Upper lobe of left lung (tissue), 6 donors: ENCODE results near the gene MARS1. TPM values are rescaled to one million over a fixed set of nuclear protein-coding genes. Genes with fewer than 3 reads are reported as not detected.

ENCODE experiments used
- ATAC-seq, 2 donors: fragments of 200-7000 bp; cut with Tn5 transposase; one replicate each; pipeline ENCODE4 v1.9.1; 2022; ENCODE audit warnings: mild to moderate bottlenecking in 2 of 2, moderate library complexity in 2 of 2; ENCODE audit not compliant: low FRiP score in 2 of 2
- DNase-seq, 2 donors: peaks; one replicate each; pipeline ENCODE4 v3.0.0-alpha.2; 2019 to 2020
- H3K27ac ChIP-seq, 4 donors: fragments of 200-600 bp; sonication (generic); one replicate each; pipeline ENCODE4 v1.5.1; 2016 to 2019
- H3K27me3 ChIP-seq, 4 donors: fragments of 200-600 bp; sonication (generic); one replicate each; pipeline ENCODE4 v1.5.1; 2017 to 2019
- H3K36me3 ChIP-seq, 4 donors: fragments of 200-600 bp; sonication (generic); one replicate each; pipeline ENCODE4 v1.5.1; 2016 to 2019
- H3K4me1 ChIP-seq, 4 donors: fragments of 200-600 bp; sonication (generic); one replicate each; pipeline ENCODE4 v1.5.1; 2018 to 2019
- H3K4me3 ChIP-seq, 4 donors: fragments of 200-600 bp; sonication (generic); one replicate each; pipeline ENCODE4 v1.5.1; 2017 to 2019; ENCODE audit warnings: mild to moderate bottlenecking in 2 of 4, moderate library complexity in 1 of 4
- H3K9me3 ChIP-seq, 4 donors: fragments of 200-600 bp; sonication (generic); one replicate each; pipeline ENCODE4 v1.5.1; 2018 to 2019
- EP300 ChIP-seq, 4 donors: sonication (generic); formaldehyde crosslinking; IDR thresholded peaks; one replicate each; pipeline ENCODE4 v1.5.1; 2017; ENCODE audit warnings: antibody characterized with exemption in 4 of 4, control low read depth in 2 of 4
- POLR2A ChIP-seq, 4 donors: fragments of 450-650 bp; IDR thresholded peaks; one replicate each; pipeline ENCODE4 v1.5.1; 2016 to 2017; ENCODE audit warnings: antibody characterized with exemption in 4 of 4, mild to moderate bottlenecking in 2 of 4
- POLR2AphosphoS5 ChIP-seq, 2 donors: sonication (generic); formaldehyde crosslinking; IDR thresholded peaks; one replicate each; pipeline ENCODE4 v1.5.1; 2017; ENCODE audit warnings: antibody characterized with exemption in 2 of 2
- WGBS, 2 donors: methylation state at CpG; one replicate each; pipeline ENCODE4 v1.1.5; 2017 to 2018; 5-methylcytosine and 5-hydroxymethylcytosine counted together
- total RNA-seq, 6 donors: library from RNA; depleted of rRNA in 4 of 6; stranded (reverse); fragments of >200 nt in 4 of 6; gene quantifications; one replicate each; pipeline versions ENCODE4 v1.1.0 to v1.2.1, GENCODE V29; 2016 to 2021
- TF ChIP-seq, protein P1 (sequence below), 6 experiments: fragments of 450-650 bp in 4 of 6; fragments of 200-600 bp in 2 of 6; sonication (generic) in 2 of 6; IDR thresholded peaks; one replicate each; pipeline ENCODE4 v1.5.1; 2016 to 2019; ENCODE audit warnings: antibody characterized with exemption in 6 of 6
- donor health status: DM: no; HTN: no; CAD: no; lungs with moderate emphysema.
- donor health status: DM: no; HTN: yes; CAD: no; lungs with severe emphysema.

MARS1 gene
- total RNA-seq, 6 donors from 2014 or later = 73.9 to 189 (median 101) TPM

DNA sequence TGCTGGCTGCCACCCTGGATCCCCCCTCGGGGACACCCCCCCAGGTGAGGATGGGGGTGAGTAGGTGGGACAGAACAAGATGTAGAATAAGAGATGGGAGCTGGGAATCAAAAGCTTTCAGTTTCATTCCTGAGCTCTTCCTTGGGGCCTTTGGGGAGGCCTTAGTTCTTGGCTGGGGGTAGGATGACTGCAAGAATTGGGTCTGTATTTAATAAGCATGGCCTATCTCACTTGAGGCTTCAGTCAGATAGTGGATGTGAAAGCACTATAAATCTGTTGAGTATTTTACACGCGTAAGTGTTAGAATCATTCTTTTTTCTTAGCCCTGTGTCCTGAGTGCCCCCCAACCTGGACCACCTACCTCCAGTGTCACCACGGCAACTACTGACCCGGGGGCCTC, 39.3 kb downstream of the MARS1 start:
- Histone ChIP-seq H3K9me3 (no peaks in the 10 kb centered on the region), H3K27me3 (no peaks in the 10 kb centered on the region), H3K4me1 (peaks cover 19 to 31% (median 22%) of the 10 kb centered on the region in 4 donors), H3K27ac (peak overlapping the region in 2 of 4 donors; percentile 0 to 40), H3K4me3 (no peak overlapping the region), H3K36me3 (peaks cover 62 to 83% (median 76%) of the 10 kb centered on the region in 4 donors)
- DNase-seq (no peak), ATAC-seq (no peak)
- TF ChIP-seq, protein P1, sequence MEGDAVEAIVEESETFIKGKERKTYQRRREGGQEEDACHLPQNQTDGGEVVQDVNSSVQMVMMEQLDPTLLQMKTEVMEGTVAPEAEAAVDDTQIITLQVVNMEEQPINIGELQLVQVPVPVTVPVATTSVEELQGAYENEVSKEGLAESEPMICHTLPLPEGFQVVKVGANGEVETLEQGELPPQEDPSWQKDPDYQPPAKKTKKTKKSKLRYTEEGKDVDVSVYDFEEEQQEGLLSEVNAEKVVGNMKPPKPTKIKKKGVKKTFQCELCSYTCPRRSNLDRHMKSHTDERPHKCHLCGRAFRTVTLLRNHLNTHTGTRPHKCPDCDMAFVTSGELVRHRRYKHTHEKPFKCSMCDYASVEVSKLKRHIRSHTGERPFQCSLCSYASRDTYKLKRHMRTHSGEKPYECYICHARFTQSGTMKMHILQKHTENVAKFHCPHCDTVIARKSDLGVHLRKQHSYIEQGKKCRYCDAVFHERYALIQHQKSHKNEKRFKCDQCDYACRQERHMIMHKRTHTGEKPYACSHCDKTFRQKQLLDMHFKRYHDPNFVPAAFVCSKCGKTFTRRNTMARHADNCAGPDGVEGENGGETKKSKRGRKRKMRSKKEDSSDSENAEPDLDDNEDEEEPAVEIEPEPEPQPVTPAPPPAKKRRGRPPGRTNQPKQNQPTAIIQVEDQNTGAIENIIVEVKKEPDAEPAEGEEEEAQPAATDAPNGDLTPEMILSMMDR (IDR thresholded peaks at IDR 0.05) = no peak
- no peak for TF ChIP-seq POLR2A (IDR thresholded peaks at IDR 0.05)
- no peak for TF ChIP-seq EP300 (IDR thresholded peaks at IDR 0.05)
- TF ChIP-seq POLR2AphosphoS5 (IDR thresholded peaks at IDR 0.05) = no peak
- WGBS, 2 donors = 81 to 88% methylated on average over 5 of the region's 5 CpGs

DNA sequence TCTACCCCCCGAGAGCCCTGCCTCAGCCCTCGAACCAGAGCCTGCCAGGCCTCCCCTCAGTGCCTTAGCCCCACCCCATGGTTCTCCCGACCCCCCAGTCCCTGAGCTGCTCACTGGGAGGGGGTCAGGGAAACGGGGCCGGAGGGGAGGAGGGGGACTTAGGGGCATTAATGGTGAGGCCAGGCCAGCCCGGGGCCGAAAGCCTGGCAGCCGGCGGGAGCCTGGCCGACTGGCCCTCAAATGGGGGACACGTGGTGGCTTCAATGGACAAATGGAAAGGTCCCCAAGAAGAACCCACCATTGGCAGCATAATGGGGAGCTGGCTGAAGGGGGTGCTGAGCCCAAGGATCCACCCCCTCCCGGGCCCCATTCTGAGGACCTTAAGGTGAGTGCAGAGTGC, 40.3 kb downstream of the MARS1 start:
- 86 to 88% methylated on average over 12 of the region's 12 CpGs for WGBS, 2 donors
- peaks cover 68 to 93% (median 86%) of the 10 kb centered on the region in 4 donors for H3K36me3 ChIP-seq

DNA sequence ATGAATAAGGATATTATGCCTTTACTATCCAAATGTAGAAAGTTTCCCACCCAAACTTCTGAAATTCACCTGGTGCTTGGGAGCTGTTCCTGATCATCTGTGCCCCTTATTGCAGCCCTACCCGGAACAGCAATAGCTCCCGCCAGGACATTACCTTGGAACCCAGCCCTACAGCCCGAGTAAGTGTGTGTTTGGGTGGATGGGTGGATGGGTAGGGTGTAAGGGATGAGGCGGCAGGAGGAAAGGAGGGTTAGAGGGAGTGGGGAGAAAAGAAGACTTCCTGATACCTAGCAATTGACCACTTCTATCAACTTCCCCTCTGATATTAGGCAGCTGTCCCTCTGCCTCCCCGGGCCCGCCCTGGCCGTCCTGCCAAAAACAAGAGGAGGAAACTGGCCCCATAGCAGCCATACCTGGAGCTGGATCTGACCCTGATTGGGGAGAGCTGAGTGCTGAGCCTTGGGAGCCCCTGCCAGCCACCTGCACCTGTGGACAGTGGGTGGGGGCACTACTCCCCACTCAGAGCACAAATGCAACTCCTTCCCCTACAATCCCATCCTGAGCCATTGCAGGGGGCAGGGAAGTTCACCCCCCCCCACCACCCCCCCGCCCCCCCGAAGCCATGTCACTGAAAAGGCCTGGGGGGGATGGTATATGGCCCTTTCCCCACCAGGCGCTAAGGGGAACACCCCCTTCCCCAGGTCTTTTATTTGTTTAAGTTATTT, 41.1 kb downstream of the MARS1 start:
- peaks cover 68 to 100% (median 93%) of the 10 kb centered on the region in 4 donors for H3K36me3 ChIP-seq
- WGBS, 2 donors = 77 to 80% methylated on average over 9 to 10 of the region's 10 CpGs
- ATAC-seq = no peak

More for the DNA sequence above, 40.3 kb downstream of the MARS1 start:
- H3K9me3 ChIP-seq = no peaks in the 10 kb centered on the region
- peaks cover 19 to 31% (median 21%) of the 10 kb centered on the region in 4 donors for H3K4me1 ChIP-seq
- DNase-seq = no peak
- no peaks in the 10 kb centered on the region for H3K27me3 ChIP-seq
- ATAC-seq = no peak
- no peak overlapping the region for H3K27ac ChIP-seq
- TF ChIP-seq POLR2AphosphoS5 (IDR thresholded peaks at IDR 0.05) = no peak
- no peak for TF ChIP-seq POLR2A (IDR thresholded peaks at IDR 0.05)
- no peak for TF ChIP-seq EP300 (IDR thresholded peaks at IDR 0.05)
- TF ChIP-seq, protein P1 (IDR thresholded peaks at IDR 0.05) = no peak
- H3K4me3 ChIP-seq = no peak overlapping the region

DNA sequence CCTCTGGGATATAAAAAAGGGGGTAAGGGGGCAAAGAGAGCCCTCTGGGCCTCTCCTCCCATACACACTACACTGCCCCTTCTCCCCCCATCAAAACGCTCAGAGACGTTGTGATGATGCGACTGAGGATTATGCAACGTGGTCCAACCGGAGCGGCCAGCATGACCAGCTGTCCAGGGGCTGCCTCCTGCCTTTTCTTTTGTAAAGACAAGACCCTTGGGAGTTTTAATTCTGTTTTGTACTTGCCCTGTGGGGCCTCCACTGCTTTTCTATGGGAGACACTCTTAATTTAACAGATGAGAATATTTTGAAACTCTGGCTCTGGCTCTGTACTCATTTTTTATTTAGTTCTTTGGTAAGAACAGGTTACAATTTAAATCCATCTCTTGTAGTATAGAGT, 42.0 kb downstream of the MARS1 start:
- 63 to 68% methylated on average over 6 of the region's 6 CpGs for WGBS, 2 donors
- no peaks in the 10 kb centered on the region for H3K9me3 ChIP-seq
- no peak for DNase-seq
- no peaks in the 10 kb centered on the region for H3K27me3 ChIP-seq
- H3K4me3 ChIP-seq = no peak overlapping the region
- TF ChIP-seq POLR2AphosphoS5 (IDR thresholded peaks at IDR 0.05) = no peak
- TF ChIP-seq EP300 (IDR thresholded peaks at IDR 0.05) = no peak
- TF ChIP-seq, protein P1 (IDR thresholded peaks at IDR 0.05) = no peak
- TF ChIP-seq POLR2A (IDR thresholded peaks at IDR 0.05) = no peak
- no peak for ATAC-seq
- peaks cover 77 to 100% (median 98%) of the 10 kb centered on the region in 4 donors for H3K36me3 ChIP-seq
- peaks cover 4 to 15% (median 6%) of the 10 kb centered on the region in 4 donors for H3K4me1 ChIP-seq
- H3K27ac ChIP-seq = no peak overlapping the region

More for the DNA sequence above, 41.1 kb downstream of the MARS1 start:
- Histone ChIP-seq H3K27ac (peak overlapping the region in 2 of 4 donors; percentile 4 to 35), H3K4me3 (no peak overlapping the region), H3K27me3 (no peaks in the 10 kb centered on the region), H3K4me1 (peaks cover 12 to 23% (median 14%) of the 10 kb centered on the region in 4 donors), H3K9me3 (no peaks in the 10 kb centered on the region)
- TF ChIP-seq, protein P1 (IDR thresholded peaks at IDR 0.05) = no peak
- TF ChIP-seq EP300 (IDR thresholded peaks at IDR 0.05) (no peak), POLR2A (IDR thresholded peaks at IDR 0.05) (no peak), POLR2AphosphoS5 (IDR thresholded peaks at IDR 0.05) (no peak)
- no peak for DNase-seq
